Mucosa of descending colon (tissue), 3 donors: Measurements from ENCODE around the gene GDF11. TPM values are rescaled to one million over a fixed set of nuclear protein-coding genes. Genes with fewer than 3 reads are reported as not detected.

Experiments
- ATAC-seq: fragments of 200-7000 bp; cut with Tn5 transposase; one replicate; pipeline ENCODE4 v1.9.1; 2020; ENCODE audit warnings: mild to moderate bottlenecking, moderate library complexity
- DNase-seq, 3 donors: peaks; one replicate each; pipeline ENCODE4 v3.0.0-alpha.2; 2020
- H3K36me3 ChIP-seq: fragments of 200-600 bp; one replicate; pipeline ENCODE4 v1.8.0; 2021; ENCODE audit warnings: low read depth, mild to moderate bottlenecking
- H3K4me1 ChIP-seq: fragments of 200-600 bp; one replicate; pipeline ENCODE4 v1.8.0; 2021; ENCODE audit warnings: low read depth, mild to moderate bottlenecking
- H3K4me3 ChIP-seq: fragments of 200-600 bp; one replicate; pipeline ENCODE4 v1.8.0; 2021; ENCODE audit warnings: mild to moderate bottlenecking
- H3K9me3 ChIP-seq: fragments of 200-600 bp; one replicate; pipeline ENCODE4 v1.8.0; 2021; ENCODE audit warnings: mild to moderate bottlenecking
- intact Hi-C, 2 donors: fragments of 100-400 bp; cut with DNase I in 1 of 2; cut with micrococcal nuclease in 1 of 2; formaldehyde crosslinking; loops; one replicate each; pipeline versions ENCODE4 v1.11.0 to v1.11.1; 2022; cut with DNase I, micrococcal nuclease
- total RNA-seq, 3 donors: library from RNA; stranded (reverse); fragmentation: NEBNext Ultra II Directional in 2 of 3; extraction: Animal tissue kit (Norgen Biotek cat#: 25700) in 2 of 3; gene quantifications; one replicate each; pipeline versions ENCODE4 v1.2.1 to v1.2.4, GENCODE V29; 2021 to 2023
- TF ChIP-seq, protein P1 (sequence below): fragments of 200-600 bp; IDR thresholded peaks from one replicate; pipeline ENCODE4 v1.8.0; 2022; ENCODE audit warnings: antibody characterized with exemption, mild to moderate bottlenecking
- donor health status: DM: no; HTN: no; CAD: no; lungs with moderate emphysema.
- donor health status: DM: no; HTN: no; CAD: no.
- donor health status: DM: no; HTN: yes; CAD: no.

GDF11 gene
- total RNA-seq, 3 donors from 2014 or later = 1.0 to 13.8 (median 2.8) TPM

GRCh38 chr12:55723516-55724225 lies 19.3 kb upstream of the GDF11 start:
- no peaks in the 10 kb centered on the region for H3K36me3 ChIP-seq
- H3K4me3 ChIP-seq = no peak overlapping the region
- peaks cover 68% of the 10 kb centered on the region for H3K4me1 ChIP-seq
- intact Hi-C loops = no loop called here
- no peak for ATAC-seq
- TF ChIP-seq, protein P1, sequence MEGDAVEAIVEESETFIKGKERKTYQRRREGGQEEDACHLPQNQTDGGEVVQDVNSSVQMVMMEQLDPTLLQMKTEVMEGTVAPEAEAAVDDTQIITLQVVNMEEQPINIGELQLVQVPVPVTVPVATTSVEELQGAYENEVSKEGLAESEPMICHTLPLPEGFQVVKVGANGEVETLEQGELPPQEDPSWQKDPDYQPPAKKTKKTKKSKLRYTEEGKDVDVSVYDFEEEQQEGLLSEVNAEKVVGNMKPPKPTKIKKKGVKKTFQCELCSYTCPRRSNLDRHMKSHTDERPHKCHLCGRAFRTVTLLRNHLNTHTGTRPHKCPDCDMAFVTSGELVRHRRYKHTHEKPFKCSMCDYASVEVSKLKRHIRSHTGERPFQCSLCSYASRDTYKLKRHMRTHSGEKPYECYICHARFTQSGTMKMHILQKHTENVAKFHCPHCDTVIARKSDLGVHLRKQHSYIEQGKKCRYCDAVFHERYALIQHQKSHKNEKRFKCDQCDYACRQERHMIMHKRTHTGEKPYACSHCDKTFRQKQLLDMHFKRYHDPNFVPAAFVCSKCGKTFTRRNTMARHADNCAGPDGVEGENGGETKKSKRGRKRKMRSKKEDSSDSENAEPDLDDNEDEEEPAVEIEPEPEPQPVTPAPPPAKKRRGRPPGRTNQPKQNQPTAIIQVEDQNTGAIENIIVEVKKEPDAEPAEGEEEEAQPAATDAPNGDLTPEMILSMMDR = no peak
- DNase-seq = no peak
- no peaks in the 10 kb centered on the region for H3K9me3 ChIP-seq

- peaks cover 62% of the 10 kb centered on the region for H3K4me1 ChIP-seq
- no peaks in the 10 kb centered on the region for H3K36me3 ChIP-seq
- TF ChIP-seq, protein P1 = peak; percentile 34
- intact Hi-C loops = no loop called here
- ATAC-seq (no peak), DNase-seq (peak; percentile 78 to 89 (median 84))
- H3K4me3 ChIP-seq = no peak overlapping the region
- H3K9me3 ChIP-seq = no peaks in the 10 kb centered on the region
Observed at GRCh38 chr12:55724226-55724939, 18.5 kb upstream of the GDF11 start.

- H3K36me3 ChIP-seq = no peaks in the 10 kb centered on the region
- ATAC-seq (no peak), DNase-seq (peak in 1 of 3 donors; percentile 28)
- H3K4me1 ChIP-seq = peaks cover 56% of the 10 kb centered on the region
- no peaks in the 10 kb centered on the region for H3K9me3 ChIP-seq
- intact Hi-C loops = no loop called here
- no peak overlapping the region for H3K4me3 ChIP-seq
- TF ChIP-seq, protein P1 = no peak
Observed at GRCh38 chr12:55724940-55725309, 18.0 kb upstream of the GDF11 start.

- peaks cover 54% of the 10 kb centered on the region for H3K4me1 ChIP-seq
- intact Hi-C loops = no loop called here
Observed at GRCh38 chr12:55725556-55725955, 17.4 kb upstream of the GDF11 start.

DNA sequence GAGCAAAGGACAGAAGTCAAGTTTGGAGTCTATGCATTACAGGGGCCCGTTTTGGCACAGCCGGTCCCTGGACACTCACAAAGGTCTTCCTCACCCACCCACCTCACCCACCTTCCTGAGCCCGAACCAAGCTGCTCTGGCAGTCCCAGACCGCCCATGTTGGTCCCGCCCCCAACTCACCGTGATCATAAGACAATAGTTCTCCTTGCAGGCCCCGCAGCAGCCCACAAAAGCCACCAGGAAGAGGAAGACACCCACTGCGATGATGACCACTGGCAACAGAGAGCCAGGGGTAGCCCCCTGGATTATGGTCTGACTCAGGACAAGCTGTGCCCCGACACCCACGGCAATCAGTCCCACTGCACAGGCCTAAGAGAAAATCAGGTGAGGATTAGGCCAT lies 16.0 kb upstream of the GDF11 start:
- Histone ChIP-seq H3K4me3 (no peak overlapping the region), H3K36me3 (no peaks in the 10 kb centered on the region), H3K9me3 (no peaks in the 10 kb centered on the region), H3K4me1 (peaks cover 42% of the 10 kb centered on the region)
- intact Hi-C loops = no loop called here
- ATAC-seq (no peak), DNase-seq (peak in 1 of 3 donors; percentile 66)
- TF ChIP-seq, protein P1 = no peak

More at GRCh38 chr12:55725556-55725955, 17.4 kb upstream of the GDF11 start:
- H3K36me3 ChIP-seq = no peaks in the 10 kb centered on the region
- H3K4me3 ChIP-seq = no peak overlapping the region
- no peak for DNase-seq
- ATAC-seq = no peak
- H3K9me3 ChIP-seq = no peaks in the 10 kb centered on the region
- TF ChIP-seq, protein P1 = no peak
